Suppressor macrophage (primary cell): ENCODE measurements around the gene WRAP73.
A peak's percentile ranks its signal among the peaks of the same experiment; 100 is the strongest.

Source experiments
- DNase-seq, 4 experiments: peaks; one replicate each; pipeline ENCODE4 v3.0.0-alpha.2; 2020 to 2022

WRAP73 gene

DNA sequence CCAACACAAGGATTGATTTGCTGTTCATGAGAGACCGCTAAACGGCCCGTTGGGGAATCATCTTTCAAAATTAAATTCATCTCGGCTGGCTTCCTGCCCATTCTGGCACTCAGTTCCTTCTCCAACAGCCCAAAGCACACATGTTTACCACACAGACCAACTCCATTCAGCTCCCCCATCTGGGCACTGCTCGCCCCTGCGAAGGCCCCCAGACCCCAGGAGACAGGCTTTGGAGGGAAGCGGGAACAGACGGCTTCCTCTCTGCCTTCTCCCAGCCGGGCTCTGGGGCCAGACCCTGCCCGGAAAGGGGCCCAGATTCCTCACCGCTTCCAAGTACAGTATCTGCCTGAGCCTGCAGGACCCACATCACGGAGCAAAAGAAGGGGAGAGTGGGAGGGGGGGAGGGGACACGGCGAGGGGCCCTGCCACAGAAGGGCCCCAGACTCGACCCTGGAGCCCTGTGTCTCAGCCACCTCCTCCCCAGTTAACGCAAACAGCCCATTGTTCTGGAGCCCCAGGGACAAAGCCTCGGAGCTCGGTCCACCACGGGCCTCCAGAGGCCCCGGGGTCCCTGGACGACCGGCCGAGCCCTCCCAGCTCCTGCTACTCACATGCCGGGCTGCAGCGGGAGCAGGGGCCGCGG lies 39.3 kb downstream of the WRAP73 start:
- DNase-seq, result peak in 1 of 4 experiments; percentile 32

DNA sequence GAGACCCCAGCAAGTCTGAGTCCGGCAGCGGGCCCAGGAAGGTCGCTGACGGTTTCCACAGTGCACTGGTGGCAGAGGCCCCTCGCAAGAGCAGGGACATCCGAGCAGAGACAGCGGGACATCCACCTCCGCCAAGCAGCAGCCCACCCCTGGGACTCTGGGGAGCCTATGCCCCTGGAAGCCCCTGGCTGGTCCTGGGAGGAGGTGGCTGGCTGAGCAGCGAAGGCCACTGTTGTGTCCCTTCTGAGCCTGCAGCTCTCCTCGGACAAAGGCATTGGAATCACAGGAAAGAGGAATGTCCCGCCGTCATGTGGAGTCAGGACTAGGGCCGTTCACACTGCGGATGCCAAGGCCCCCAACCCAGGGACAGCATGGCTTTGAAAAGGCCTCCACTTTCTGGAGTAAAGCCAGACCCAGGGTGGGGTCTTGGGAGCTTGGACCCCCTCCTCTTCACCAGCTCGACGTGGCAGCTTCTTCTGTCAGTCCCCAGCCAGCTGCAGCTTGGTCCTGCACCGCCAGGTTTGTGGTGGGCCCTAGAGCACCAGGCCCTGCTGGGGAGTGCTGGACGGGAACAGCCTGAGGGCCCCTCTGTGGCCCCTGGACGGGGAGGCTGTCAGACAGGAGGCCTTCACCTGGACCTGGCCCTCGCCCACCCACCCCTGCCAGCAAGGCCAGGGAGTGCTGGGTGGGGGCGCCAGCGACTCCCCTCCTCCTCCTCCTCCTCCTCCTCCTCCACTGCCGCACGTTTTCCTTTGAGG lies 40.0 kb downstream of the WRAP73 start:
- no peak for DNase-seq

- peak in 1 of 4 experiments; percentile 43 for DNase-seq
Observed at GRCh38 chr1:3609016-3609768, 40.7 kb downstream of the WRAP73 start.

DNA sequence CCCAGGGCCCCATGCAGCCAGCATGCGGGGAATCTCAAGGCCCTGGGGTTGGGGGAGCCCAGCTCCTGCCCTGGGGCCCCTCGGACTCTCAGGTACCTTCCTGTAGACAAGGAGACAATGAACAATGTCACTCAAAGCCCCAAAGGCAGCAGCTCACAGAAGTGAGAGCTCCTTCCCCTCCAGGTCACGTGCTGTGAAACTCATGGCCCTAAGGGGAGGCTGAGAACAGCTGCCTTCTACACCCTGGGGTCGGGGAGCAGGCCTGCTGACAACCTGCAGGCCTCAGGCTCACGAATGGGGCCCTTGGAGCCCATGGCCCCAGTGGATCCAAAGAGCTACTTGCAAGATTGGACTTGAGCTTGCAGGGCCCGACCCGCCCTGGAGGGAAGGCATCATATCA lies 41.7 kb downstream of the WRAP73 start:
- DNase-seq, result no peak

DNA sequence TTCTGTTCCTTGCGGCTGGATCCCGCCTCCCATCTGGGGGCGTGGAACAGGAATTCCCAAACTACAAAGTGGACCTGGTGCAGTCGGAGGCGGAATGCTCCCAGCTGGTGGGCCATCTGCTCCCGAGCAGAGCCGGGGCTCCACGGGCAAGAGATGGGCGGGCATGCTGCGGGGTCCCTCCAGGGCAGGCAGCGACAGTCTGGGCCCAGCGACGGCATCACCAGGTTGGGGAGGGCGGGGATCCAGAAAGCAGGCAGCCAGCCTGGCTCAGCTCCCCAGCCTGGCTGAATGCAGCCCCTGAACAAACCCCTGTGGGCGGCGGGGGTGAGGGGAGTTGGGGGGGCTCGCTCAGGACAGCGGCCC lies 42.2 kb downstream of the WRAP73 start:
- no peak for DNase-seq

GRCh38 chr1:3606779-3607702 lies 42.9 kb downstream of the WRAP73 start:
- DNase-seq, result no peak

DNA sequence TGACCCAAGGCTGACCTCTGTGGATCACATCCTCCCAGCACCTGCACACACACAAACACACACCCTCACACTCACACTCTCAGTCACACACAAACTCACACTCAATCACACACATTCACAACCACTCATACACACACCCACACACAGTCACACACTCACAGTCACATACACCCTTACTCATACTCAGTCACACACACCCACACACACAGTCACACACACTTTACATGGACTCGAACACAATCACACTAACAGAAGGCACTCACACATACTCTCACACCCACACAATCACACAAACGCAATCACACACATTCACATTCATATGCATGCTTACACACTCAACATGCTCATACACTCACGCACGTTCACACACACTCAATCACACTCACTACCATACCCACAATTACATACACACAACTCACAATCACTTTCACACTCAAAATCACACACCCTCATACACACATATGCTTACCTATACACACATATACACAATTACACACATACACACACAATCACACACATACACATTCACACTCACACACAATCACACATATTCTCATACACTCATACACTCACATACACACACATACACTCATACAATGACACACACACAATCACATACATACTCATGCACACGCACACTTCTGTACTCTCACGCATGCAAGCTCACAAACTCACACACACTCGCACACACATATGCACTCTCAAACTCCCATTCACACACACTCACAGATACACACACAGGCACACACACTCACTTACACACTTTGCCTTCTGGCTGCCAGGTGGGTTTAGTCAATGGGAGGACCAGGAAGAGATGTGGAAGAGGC lies 44.7 kb downstream of the WRAP73 start:
- no peak for DNase-seq

DNA sequence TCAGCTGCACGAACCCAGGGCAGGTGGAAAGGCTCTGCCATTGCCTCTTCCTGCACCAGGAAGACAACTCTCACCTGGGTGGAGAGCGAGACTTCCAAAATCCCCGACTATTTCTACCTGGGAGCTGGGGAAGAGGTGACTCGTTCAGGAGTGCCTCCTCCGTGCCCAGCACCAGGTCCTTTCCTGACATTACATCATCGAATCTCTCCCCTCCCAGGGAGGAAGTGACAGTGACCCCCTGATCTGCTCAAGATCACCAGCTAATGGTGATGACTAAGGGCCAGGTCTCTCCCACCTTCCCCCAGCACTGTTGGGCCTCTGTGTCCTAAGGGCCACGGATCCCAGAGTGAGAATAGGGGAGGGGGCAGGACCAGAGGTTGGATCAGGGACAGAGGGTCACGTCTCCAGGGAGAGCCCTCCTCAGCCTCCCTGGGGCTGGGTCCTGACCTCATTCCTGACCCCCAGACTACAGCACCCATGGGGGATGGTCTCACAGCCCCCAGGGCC lies 45.4 kb downstream of the WRAP73 start:
- no peak for DNase-seq

DNA sequence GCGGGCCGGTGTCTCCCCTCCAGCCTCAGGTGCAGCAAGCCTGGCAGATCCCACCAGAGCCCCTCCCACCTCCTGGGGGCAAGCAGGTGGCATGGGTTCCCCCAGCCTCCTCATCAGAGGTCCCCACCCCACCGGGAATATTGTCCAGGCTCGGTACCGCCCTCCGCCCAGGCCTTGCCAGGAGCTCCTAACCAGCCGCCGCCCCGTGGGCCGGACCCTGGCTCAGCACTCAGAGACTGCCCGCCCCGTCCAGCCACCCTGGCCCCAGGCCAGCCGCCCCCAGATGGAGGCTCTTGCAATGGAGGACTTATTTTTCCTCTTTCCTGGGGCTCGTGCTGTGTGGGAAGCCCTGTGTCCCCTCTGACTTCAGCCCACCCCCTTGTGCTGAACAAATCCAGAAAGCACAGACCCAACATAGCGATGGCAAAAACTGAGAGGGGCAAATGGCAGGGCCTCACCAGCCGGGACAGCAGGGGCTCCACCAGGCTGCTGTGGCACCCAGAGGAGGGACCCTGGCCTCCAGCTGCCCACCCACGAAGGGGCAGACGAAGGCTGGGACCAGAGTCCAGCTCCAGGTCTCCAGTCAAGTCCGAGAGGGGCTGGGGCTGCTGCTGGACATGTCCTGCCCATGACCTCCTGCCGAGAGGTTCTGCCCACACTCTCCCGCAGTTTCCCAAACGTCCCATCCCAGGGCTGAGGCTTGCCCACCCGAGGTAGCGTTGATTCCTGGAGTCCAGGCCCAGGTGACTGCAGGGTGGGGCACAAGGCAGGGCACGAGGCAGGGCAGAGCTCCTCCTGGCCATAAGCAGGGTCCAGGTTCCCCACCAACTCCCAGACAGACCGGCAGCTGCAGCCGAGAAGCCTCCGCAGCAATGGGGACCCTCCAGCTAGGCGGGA lies 46.1 kb downstream of the WRAP73 start:
- no peak for DNase-seq

DNA sequence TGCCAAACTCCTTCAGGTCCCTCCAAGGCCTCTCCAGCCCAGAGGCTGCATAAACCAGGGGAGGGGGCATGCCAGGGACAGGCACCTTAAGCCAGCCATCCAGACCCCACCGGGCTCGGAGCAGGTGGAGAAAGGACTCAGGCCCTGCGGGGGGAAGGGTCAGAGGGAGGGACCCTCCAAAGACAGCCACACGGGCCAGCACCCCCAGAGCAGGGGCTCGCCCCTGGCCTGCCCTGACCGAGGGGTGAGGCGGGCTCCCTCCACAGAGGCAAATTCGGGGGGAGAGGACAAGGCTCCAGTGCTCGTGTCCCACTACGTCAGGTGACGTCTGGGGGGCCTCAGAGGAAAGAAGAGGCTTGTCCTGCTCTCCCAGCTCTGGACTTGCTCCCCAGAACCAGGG lies 46.7 kb downstream of the WRAP73 start:
- DNase-seq, result no peak

DNA sequence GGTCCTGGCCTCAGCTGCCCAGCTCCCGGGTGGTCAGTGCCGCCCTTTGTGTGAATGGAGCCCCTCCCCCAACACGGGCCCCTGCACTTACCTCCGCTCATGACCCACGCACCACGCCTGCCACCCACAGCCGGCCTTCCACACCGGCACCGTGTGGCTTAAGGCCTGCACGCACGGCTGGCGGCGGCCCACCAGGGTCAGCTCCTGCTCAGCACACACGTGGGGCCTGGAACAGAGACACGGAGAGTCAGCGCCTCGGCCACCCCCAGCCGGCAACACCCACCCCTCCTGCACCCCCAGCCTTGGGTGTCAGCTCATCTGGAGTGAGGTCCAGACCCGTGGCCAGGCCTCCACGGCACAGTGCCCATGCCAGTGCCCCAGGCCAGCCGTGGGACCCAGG lies 47.5 kb downstream of the WRAP73 start:
- DNase-seq, result no peak

DNA sequence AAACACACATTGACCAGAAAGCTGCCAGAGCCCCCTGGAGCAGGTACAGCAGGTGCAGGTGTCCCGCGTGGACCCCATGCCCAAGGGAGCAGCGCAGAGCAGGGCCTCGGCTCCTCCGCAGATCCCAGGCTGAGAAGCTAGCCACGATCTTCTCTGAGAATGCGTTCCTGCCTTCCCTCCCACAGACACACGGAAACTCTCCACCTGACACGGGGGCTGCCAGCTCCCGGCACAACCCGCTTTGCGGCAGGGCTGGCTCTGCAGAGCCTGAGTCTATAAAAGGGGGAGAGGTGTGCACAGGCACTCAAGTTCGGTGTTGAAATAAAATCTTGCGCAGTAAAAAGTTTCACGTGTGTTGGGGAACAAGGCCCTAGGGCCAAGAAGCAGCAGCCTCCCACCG lies 48.2 kb downstream of the WRAP73 start:
- DNase-seq, result no peak

DNA sequence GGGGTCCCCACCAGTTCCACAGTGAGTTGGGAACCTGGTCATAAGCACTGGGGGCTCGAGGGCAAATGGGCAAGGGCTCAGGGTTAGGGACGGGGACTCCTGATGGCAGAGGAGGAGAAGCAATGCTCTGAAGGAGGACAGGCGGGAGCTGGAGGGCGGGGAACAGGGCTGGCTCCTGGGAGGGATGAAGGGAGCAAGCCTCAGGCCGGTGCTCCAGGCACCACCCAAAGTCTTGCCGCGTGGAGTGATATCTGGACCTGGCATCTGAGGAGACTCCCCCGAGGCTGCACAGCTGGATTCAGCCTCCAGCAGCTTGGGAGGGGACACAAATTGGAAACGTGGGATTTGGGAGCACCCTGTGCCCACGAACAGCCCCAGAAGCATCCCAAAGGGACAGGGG lies 49.5 kb downstream of the WRAP73 start:
- DNase-seq, result no peak

DNA sequence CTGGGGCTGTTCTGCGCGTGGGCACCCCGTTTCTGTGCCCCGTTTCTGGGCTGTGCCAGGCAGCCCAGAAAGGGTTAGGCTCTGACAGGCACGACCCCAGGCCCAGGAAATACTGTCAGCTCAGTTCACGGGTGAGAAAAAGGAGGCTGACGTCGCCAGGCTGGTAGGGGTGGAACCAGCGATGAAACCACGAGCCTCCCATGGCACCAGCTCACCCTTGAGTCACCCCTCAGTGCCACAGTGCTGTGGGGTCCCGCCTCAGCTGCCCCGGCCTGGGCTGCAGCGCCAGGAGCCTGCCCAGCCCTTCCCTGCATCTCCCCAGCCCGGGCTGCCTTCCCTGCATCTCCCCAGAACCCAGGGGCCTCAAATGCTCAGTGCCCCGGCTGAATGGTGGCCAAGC lies 50.1 kb downstream of the WRAP73 start:
- no peak for DNase-seq

GRCh38 chr1:3599286-3599811 lies 50.6 kb downstream of the WRAP73 start:
- DNase-seq, result no peak

DNA sequence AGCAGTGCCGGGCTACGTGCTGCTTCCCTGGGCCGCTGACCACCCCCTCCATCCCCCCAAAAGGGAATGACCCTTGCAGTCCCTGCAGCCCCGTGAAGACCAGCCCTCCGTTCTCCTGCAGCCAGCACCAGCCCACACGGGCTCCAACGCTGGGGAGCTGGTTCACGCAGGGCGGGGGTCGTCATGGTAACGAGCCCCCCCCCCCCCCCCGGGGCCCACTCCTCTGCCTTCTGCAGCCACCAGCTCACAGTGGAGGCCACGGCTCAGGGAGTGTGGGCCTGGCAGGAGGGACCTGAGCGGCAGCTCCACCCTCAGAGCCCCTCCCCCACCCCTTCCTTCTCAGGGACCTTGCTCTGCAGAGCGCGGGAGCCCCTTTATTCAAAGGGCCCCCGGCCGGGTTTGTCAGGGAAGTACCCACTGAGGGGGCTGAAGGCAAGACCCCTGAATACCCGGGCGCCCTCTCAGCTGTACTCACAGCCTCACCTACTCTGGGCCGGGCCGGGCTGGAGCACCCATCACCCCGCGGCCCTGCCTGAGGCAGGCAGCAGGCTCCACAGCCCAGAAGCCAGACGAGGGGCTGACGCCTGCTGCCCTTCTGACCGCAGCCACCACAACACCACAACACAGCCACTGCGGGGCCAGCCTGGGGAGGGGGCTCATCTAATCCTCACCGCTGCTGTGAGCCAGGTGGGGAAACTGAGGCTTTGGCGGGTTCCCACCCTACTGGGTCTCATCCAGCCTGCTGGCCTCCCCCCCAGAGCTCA lies 51.2 kb downstream of the WRAP73 start:
- DNase-seq, result no peak

DNA sequence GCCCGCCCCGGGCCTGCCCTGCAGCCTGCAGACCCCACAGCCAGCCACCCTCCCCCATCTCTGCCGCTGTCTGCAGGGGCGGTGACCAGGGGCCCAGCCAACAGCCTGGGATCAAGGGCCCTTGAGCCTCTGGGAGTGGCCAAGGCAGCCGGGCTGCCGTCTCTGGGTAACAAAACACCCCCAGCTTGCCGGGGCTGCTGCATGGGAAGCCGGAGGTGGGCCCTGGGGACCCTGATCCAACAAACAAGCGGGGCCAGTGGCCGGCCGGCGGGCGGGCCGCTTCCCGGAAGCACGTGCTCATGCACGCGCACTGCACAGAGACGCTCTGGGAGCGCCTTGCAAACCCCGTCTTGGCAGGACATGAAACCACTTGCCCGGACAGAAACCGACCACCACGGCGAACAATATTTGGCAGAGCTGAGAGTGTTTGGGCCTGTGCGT lies 51.8 kb downstream of the WRAP73 start:
- DNase-seq, result peak in 3 of 4 experiments; percentile 16 to 53 (median 46)

GRCh38 chr1:3597599-3597964 lies 52.3 kb downstream of the WRAP73 start:
- DNase-seq, result peak in 3 of 4 experiments; percentile 39 to 68 (median 60)
